HG03108 (cell line): ENCODE measurements around the gene ST6GALNAC5.
"Not testable (repeated sequence)": the region's sequence is repeated elsewhere in the genome, so short reads cannot be mapped to it uniquely, and the experiment has no call there.

Source experiments
- ATAC-seq: cut with Tn5 transposase; IDR thresholded peaks from one replicate; pipeline ENCODE4 v1.9.1; 2021; ENCODE audit warnings: moderate library complexity; ENCODE audit not compliant: unreplicated experiment

ST6GALNAC5 gene

DNA sequence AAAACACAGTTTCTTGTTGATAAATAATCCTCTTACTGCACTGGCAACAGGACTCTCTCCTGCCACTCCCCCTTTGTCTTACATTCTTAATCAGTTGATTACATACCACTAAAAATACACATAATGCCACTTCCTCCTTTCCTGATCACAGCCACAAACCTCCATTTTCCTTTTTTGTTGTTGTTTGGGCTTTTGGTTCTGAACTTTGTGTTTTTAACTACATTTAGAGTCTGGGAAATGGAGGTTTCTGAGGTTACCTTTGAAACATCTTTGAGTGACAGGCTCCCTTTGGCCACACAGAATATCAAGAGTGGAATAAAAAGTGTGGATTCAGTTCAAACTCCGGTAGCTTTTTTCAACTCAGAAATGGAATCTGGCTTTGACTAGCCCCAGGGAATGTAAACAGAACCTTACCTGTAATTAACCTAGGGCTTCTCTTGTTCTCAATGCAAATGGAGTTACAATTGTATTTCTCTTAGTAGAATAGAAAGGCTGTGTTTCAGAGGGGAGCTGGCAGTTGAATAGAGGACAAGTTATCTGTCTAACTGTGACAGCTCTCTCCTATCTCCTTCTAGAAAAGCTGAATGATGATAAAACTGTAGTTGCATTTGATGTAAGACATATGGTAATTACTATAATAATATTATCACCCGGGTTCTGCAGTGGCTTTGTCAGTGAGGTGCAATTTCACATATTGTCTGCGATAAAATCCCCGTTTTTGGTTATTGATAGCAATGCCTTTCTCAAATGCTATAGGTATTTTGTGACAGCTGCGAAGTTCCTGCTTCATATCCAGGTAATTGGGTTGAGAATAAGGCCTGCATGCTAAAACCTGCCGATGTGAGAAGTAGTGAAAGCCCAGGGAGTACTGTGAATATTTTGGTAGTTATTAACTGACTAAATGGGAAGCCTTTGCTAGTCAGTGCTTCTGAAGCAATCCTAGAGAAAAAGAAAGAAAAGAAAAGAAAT, 66.9 kb downstream of the ST6GALNAC5 start:
- ATAC-seq, result no peak

DNA sequence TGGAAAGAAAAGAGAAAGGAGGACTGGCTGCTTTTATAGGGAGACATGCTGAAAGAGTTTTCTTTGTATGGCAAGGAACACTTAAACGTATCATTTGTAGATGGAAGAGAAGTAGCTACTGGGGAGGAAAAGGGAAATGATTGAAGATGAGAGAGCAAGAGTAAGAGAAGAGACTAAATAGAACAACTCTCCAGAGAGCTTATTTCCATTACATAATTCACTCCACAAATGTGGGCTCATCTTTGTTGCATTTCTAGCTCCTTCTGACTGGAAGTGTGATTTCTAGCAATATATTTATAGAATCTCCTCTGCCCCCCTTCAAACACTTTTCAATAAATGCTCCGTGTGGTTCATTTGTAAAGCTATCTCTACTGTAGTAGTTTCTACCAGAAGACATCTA, 71.0 kb downstream of the ST6GALNAC5 start:
- ATAC-seq, result no peak

DNA sequence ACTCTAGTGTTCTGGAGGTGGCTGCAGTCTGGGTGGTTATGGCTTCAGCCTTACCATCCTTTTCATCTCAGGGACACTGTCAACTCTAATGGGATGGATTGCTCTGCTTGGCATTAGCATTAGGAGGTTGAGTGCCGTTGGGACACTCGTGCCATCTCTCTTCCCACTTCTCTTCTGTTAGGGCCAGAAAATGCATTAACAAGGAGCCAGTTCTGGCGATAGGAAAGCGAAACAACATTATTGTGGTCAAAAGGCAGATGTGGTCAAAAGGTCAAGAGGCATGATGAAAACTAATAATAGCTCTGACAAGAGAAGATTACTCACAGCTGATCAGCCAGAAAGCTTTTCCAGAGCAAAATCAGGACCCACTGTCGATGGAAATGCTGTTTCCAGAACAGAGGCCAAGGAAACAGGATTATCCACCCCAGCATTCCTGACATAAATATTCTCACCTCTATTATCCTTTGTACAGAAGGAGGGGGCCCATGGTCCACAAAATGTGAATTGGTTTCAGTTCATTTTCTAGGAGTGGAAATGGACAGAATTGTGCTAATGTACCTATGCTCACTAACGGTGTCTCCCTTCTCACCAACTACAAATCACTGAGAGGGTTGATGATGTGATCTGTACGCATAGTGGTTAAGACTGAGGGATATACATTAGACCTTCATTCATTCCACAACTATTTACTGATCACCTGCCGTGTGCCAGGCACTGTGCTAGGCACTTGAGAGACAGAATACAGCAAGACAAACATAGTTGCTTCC, 72.0 kb downstream of the ST6GALNAC5 start:
- ATAC-seq, result no peak

DNA sequence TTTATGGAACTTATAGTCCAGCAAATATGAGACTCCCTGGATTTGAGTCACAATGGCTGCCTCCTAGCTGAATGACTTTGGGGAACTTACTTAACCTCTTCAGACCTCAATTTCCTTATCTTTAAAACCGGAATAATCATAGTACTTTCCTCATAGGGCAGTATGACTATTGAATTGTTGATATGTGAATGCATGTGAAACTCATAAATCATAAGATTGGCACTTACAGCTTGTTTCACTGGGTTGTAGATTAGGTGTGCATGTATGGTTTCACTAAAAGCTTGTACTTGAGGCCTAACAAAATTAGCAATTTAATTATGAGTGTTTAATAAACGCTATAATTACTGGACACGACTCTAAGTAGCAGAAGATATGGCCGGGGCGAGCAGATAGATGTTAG, 72.5 kb downstream of the ST6GALNAC5 start:
- ATAC-seq, result no peak

DNA sequence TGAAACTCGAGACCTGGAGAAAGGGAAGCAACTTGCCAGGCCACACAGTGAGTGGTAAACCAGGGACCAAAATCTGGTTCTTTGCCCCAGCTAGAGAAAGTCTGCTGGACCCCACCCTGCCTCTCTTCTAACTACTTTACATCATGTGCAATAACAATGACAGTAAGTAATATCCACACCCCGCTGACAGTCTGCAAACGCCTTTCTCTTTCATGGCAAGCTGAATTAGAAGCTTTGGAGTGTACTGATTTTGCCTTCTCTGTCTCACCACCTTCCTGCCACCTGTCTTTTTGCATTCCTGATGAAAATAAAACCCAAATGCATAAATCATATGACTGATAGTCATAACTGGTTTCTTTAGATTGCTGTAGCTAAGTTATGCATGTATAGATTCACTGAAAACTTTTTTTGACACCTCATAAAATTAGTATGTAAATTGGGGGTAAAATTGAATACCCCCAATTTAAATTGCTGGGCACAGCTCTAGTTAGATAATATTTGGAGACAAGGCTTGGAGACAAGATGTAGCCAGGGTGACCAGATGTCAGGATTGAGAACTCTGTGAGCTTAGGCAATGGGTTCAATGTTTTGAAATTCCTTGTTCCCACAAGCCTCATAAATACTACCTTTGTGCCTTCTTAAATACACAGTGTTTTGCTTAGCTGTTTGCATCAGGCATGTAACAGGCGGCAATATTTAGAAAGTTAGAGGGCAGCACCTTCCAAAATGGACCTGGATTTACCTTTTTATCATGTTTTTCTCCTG, 73.5 kb downstream of the ST6GALNAC5 start:
- ATAC-seq, result no peak

DNA sequence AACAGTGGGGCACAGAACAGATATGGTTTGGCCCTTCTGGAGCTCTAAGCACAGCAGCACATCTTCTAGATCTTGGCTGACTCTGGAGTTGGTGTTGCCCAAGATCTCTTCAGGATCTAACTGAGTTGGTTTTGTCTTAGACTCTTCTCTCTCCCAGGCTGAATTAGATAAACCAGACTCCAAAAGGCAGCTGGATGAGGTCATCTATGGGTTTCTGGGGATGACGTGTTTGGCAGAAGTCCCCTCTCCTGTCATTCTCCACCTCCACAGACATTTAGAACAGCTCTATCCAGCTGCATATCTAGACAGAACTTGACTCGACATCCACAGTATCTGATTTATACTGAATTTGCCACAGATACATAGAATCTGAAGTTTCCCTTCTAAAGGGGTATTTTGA, 75.3 kb downstream of the ST6GALNAC5 start:
- no peak for ATAC-seq

DNA sequence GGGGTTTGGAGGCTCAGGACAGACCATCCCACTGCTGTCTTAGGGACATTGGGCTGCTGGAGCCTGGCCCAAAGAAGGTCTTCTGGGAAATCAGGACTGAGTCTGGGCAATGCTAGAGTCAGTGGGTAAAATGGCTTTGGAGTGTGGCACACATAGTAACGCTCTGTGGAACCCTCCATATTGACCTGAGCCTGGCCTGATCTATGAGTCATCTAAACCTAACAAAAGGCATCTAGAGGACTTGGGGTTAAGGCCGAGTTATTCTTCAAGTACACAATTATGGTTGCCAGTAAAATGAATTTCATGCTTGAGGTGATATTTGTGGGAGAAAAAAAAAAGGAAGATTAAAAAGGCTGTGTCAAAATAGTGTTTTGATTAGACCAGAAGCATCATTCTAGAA, 77.7 kb downstream of the ST6GALNAC5 start:
- no peak for ATAC-seq

DNA sequence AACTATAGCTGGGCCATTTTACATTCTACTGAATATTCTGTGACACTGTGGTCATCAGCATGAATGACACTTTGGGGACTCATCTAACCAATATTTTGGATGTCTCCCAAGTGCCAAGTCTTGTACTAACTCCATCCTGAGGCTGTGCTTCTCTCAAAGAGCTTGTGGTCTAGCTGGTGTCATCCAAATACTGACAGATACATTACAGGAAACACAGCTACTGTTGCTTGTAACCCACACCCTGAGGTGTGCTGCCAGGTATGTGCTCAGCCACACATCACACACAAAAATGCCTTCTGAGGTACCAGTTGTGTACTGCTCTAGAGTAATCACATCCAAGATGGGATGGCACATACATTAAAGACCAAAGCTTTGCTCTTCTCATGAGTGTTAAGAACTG, 81.6 kb downstream of the ST6GALNAC5 start:
- no peak for ATAC-seq

DNA sequence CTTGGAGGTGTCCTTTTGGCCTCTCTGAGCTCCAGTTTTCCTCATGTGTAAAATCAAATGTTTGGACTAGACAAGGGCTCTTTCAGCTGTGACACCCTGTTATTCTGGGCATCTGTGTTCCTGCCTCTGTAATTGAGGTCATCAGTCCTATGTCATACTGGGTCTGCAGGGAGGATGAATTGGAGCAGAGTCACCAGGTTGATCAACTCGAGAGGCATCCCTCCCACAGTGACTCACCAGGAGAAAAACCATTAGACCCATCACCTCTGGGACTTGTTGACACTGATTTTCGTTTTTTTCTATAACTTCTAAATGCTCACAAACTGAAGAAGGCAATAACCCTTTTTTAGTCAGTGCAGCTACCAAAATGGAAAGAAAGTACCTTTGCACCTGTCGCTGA, 82.2 kb downstream of the ST6GALNAC5 start:
- no peak for ATAC-seq

DNA sequence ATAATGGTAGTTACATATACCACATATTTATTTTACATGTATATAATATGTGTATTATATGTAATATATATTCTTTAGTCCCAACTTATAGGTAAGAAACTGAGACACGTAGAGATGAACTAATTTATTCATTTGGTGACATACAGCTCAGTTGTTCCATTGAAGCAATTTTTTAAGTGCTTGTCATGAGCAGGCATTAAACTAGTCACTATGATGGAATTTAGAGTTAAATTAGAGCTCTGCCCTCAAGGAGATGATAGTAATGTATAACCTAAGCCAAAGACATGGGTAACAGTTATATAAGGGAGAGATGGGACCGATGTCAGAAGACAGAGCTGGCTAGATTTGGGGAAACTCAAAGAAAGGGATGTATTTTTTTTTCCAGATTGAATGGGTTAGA, 83.0 kb downstream of the ST6GALNAC5 start:
- ATAC-seq, result no peak

DNA sequence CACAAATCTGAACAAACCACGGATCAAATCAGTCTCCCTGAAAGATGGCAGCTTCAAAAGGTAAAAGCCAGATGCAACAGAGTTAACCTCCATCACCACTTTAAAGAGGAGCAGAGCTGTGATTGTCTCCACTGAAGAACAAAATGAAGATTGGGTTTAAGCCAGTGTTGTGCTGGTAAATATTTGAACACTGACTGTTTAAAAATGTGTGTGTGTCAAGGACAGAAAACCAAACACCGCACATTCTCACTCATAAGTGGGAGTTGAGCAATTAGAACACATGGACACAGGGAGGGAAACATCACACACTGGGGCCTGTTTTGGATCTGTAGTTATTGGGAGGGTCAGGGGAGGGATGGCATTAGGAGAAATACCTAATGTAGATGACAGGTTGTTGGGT, 83.9 kb downstream of the ST6GALNAC5 start:
- ATAC-seq, result no peak

DNA sequence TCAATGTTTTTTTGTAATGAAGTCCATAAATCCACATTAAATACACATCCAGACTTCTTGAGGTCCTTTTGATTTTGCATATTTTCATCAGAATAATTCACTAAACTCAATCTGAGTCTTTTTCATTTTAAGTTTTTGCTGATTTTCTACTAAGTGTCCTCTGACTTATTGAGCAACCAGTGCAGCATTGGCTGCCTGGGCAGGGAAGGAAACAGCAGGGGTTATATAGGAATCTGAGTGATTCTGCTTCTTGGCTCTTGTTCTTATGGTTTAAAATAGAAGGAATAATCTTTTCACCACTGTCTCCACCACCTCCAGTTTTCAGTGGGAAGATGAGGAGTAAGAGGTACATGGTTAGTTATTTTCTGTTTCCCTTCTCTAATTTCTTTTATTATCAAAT, 88.4 kb downstream of the ST6GALNAC5 start:
- ATAC-seq, result no peak

DNA sequence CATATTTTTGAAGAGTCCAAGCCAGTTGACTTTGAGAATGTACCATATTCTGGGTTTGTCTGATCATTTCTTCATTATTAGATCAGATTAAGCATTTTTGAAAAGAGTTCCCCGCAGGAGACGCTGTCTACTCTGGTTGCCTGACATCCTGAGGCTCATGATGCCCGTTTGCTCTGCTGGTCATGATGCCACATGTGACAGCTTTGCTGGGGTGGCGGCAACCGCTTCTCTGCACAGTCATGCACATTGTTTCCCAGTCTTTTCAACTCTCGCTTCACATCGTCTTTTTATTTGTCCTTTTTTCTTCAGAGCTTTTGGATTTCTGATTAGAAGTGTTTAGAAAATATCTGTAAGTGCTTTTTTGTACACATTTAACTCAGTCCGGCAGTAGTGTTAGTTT, 90.7 kb downstream of the ST6GALNAC5 start:
- no peak for ATAC-seq

DNA sequence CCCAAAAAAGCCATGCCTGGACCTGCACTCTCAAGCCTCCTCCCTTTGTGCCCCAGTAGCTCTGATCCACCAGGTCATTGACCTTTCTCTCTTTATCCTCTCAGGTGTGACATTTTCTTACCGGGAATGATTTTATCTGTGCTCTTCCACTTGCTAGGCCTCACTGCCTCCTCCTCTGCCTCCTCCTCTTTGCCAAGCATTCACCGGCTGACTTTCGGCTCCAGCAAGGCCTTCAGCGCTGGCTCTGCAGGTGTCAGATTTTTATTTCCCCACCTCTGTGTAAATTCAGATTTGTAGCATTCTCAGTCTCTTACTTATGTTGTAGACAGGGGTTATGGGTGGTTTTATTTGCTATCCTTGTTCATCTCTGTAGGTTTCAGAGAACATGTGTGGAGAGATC, 91.5 kb downstream of the ST6GALNAC5 start:
- ATAC-seq, result no peak

DNA sequence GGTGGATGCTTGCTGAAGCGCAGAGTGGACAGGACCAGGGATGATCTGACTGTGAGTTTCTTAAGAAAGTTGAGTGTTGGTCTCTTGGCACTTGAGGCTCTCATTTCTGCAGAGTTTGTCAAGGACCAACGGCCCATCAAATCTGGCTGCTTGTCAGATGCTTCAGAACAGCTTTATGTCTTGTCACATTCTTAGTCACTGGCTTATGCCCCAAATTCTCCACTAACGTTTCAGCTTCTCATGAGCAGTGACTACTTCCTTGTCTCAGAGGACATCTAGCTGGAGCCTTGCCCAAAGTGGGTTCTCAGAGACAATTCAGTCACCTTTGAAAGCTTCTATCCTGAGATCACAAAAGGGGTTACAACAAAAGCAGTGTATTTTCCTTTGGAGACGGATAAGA, 92.3 kb downstream of the ST6GALNAC5 start:
- no peak for ATAC-seq

DNA sequence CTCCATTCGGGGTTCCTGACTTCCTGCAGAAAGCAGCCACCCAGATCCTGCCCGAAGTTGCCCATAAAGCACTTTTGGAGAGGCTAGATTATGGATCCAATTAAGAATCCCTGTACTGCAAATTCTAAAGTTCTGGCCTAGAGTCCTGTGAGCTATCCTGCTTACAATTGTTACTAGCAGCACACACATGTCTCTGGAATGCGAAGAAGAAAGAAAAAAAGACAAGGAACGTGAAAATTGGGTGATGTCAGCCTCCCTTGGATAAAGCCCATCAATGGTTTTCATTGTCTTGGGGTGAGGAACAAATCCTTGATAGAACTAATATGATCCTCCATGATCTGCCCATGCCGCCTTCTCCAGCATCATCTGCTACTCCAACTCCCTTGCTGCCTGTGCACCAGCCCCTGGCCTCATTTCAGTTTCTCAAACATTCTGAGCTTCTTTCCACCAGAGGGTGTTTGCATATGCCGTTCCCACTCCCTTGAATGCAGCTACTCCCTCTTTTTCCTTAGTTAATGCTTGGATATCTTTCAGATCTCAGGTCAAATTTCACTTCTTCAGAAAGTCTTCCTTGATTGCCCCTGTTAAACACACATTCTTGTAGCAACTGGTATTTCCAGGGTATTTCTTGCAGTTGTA, 94.0 kb downstream of the ST6GALNAC5 start:
- no peak for ATAC-seq

DNA sequence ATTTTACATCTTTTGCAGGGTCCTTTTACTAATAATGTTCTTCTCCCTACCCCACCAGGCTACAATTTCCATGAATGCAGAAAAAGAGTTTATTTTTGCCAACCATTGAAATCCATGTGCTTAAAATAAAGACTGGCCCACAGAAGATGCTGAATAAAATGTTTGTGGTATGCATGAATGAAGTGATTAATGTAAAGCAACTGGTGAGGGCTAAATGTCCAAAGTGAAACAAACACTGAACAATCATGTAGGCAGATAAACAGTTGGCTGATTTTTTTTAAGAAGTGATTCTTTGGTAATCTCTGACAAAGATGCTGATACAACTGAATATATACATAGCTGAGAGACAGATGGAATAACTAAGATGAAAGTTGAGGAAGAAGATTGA, 94.5 kb downstream of the ST6GALNAC5 start:
- no peak for ATAC-seq

DNA sequence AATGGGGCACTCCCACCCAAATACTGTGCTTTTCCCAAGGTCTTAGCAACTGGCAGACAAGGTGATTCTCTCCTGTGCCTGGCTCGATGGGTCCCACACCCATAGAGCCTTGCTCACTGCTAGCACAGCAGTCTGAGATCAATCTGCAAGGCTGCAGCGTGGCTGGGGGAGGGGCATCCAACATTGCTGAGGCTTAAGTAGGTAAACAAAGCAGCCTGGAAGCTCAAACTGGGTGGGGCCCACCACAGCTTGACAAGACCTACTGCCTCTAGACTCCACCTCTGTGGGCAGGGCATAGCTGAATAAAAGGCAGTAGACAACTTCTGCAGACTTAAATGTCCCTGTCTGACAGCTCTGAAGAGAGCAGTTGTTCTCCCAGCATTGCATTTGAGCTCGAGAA, 114.0 kb downstream of the ST6GALNAC5 start:
- not testable (repeated sequence) for ATAC-seq

DNA sequence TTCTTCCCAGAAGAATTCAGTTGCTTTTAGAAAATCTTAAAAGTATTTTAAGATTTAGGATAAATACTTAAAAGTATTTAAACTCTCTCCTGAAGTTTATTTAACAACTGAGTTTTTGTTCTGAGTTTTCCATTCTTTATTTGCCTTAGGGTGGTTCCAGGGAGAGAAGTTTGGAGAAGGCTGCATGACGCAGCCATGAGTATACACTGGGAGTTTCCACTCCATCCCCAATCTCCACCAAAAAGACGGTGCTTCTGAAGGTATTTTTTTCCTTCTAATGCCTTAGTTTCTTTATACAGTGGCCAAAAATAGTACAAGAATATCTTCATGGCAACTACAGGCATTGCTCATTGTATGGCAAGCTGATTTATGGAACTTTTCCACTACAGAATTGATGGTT, 122.7 kb downstream of the ST6GALNAC5 start:
- ATAC-seq, result no peak

DNA sequence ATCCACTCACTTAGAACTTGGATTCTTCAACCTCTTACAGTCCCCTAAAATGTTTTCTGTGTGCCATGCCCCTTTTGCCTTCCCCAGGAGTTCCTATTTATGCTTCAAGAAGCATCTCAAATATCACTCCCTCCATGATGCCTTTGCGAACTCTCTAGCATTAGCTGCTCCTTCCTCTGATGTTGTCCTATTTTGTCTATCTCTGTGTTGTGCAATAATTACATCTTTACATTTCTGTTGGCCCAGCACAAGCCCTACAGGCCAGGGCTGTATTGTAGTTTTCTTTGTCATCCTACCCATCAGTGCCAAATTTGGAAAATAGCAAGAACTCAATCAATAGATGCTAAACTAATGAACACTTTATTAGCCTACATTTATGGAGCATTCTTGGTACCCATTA, 125.8 kb downstream of the ST6GALNAC5 start:
- no peak for ATAC-seq
